ENCODE measurements around the gene TMEM198. TPM values are rescaled to one million over a fixed set of nuclear protein-coding genes. Genes with fewer than 3 reads are reported as not detected.
A peak's percentile ranks its signal among the peaks of the same experiment; 100 is the strongest.

The TMEM198 gene
- total and polyA plus RNA-seq, 9 of the 15 experiments (the other 6 are each of a cell fraction or from before 2014, with no cell fraction given) = 0.03 to 3.8 (median 1.0) TPM

DNA sequence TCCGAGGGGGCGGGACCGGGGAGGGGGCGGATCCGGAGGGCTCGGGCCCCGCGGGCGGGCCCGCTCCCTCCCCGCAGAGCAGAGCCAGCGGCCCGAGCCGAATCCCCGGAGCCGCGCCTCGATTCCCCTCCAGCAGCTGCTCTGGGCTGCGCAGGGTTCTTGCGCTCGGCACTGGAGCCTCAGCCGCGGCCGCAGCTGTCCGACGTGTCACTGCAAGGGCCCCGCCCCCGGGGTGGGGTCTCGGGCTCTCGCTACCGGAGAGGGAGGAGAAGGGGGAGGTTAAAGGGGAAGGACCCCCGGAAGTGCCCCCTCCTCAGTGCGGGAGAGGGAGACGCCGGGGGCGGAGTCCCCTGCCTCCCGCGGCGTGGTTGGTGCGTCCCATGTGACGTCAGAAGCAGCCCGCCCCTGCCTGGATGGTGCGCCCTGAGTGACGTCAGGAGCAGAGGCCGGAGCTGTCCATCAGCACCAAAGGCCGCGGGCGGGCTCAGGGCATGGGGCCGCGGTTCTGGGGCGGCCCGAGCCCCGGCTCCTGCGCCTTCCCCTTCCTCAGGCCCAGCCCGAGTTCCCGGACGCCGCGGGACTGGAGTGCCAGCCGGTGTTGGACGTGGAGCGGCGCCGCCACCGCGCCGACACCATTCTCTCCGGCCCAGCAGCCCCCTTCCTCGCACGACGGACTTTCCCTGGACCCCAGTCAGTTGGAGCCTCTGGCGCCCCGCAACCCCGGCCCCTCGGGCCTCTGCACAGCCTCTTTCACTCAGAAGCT is at the start of gene TMEM198, which contains the start of gene CHPF (continued):
- TF ChIP-seq SRSF1 (IDR thresholded peaks at IDR 0.05; ENCODE audit: low read depth, low read length) = no peak
- TF ChIP-seq BRD4 (IDR thresholded peaks at IDR 0.05) = no peak
- TF ChIP-seq ZNF398 (CRISPR knock-in tag; IDR thresholded peaks at IDR 0.05) = no peak
- no peak for TF ChIP-seq ZNF232 (CRISPR knock-in tag; IDR thresholded peaks at IDR 0.05)
- peak; percentile 66; the same call in 1 of the 2 replicates for TF ChIP-seq TOE1 (IDR thresholded peaks at IDR 0.05; ENCODE audit: borderline replicate concordance)
- TF ChIP-seq TOE1 (CRISPR knock-in tag; IDR thresholded peaks at IDR 0.05; ENCODE audit: borderline replicate concordance, low read depth) = no peak
- TF ChIP-seq BCOR (IDR thresholded peaks at IDR 0.05) = no peak
- TF ChIP-seq ZNF583 (CRISPR knock-in tag; IDR thresholded peaks at IDR 0.05) = no peak
- 0 out of 2 replicates have a peak, but pooled peaks have one; percentile 70 for TF ChIP-seq NBN (IDR thresholded peaks at IDR 0.05; ENCODE audit: low read depth)
- peak; percentile 27; the same call in 1 of the 2 replicates for TF ChIP-seq PHF8 (IDR thresholded peaks at IDR 0.05; ENCODE audit: borderline replicate concordance, low read length)
- TF ChIP-seq ZBTB1 (CRISPR knock-in tag; IDR thresholded peaks at IDR 0.05; ENCODE audit: borderline replicate concordance, low read depth) = no peak
- 0 out of 2 replicates have a peak, but pooled peaks have one; percentile 58 for TF ChIP-seq PRMT5 (CRISPR knock-in tag; IDR thresholded peaks at IDR 0.05)
- no peak for TF ChIP-seq ZNF282 (CRISPR knock-in tag; IDR thresholded peaks at IDR 0.05)
- TF ChIP-seq ZFX (CRISPR knock-in tag; IDR thresholded peaks at IDR 0.05) = peak; percentile 50
- no peak for TF ChIP-seq ZNF740 (CRISPR knock-in tag; IDR thresholded peaks at IDR 0.05)
- no peak for TF ChIP-seq ZNF740 (tag; IDR thresholded peaks at IDR 0.05)
- peak; percentile 31; the same call in 1 of the 2 replicates for TF ChIP-seq MBD2 (IDR thresholded peaks at IDR 0.05; ENCODE audit: borderline replicate concordance, low read depth)
- TF ChIP-seq, protein P1, sequence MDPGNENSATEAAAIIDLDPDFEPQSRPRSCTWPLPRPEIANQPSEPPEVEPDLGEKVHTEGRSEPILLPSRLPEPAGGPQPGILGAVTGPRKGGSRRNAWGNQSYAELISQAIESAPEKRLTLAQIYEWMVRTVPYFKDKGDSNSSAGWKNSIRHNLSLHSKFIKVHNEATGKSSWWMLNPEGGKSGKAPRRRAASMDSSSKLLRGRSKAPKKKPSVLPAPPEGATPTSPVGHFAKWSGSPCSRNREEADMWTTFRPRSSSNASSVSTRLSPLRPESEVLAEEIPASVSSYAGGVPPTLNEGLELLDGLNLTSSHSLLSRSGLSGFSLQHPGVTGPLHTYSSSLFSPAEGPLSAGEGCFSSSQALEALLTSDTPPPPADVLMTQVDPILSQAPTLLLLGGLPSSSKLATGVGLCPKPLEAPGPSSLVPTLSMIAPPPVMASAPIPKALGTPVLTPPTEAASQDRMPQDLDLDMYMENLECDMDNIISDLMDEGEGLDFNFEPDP (CRISPR knock-in tag; IDR thresholded peaks at IDR 0.05) = no peak
- TF ChIP-seq MEF2A (IDR thresholded peaks at IDR 0.05; ENCODE audit: control insufficient read depth, low read depth, low read length) = no peak
- peak; percentile 73; the same call in 1 of the 2 replicates for TF ChIP-seq MTA1 (IDR thresholded peaks at IDR 0.05; ENCODE audit: borderline replicate concordance)
- peak in 1 of 2 experiments; percentile 76; a peak in 2 of 4 replicates for TF ChIP-seq ZNF639 (CRISPR knock-in tag; conservative IDR thresholded peaks at IDR 0.05 in 1 of 2, IDR thresholded peaks at IDR 0.05 in 1 of 2)
- TF ChIP-seq TBP (optimal IDR thresholded peaks at IDR 0.05; ENCODE audit: low read depth, low read length) = peak; percentile 44
- no peak for TF ChIP-seq MAFF (IDR thresholded peaks at IDR 0.05; ENCODE audit: low read length)

Data from K562 (cell line).